Measurements from ENCODE around the gene PF4V1.

PF4V1 gene

GRCh38 chr4:73853246-73853704 is at the start of gene PF4V1:
Gene PF4V1 (plus strand): TSS chr4:73853296. CDS start chr4:73853363, 67 bp downstream.
- peaks cover 5% of the 10 kb centered on the region for H3K4me1 ChIP-seq (ENCODE audit: insufficient read depth, poor library complexity, severe bottlenecking)
- H3K36me3 ChIP-seq (ENCODE audit: low read depth) = no peaks in the 10 kb centered on the region
- H3K27me3 ChIP-seq (ENCODE audit: insufficient read depth, poor library complexity, severe bottlenecking) = no peaks in the 10 kb centered on the region
- no peak for DNase-seq (ENCODE audit: low spot score)
- TF ChIP-seq CTCF (IDR thresholded peaks at IDR 0.05; ENCODE audit: poor library complexity, severe bottlenecking) = no peak
- no peaks in the 10 kb centered on the region for H3K9me3 ChIP-seq (ENCODE audit: severe bottlenecking)
- ATAC-seq (ENCODE audit: low read depth) = no peak
- no peak within 1 kb of the TSS for H3K27ac ChIP-seq (ENCODE audit: poor library complexity, severe bottlenecking)
- no peak within 1 kb of the TSS for H3K4me3 ChIP-seq (ENCODE audit: severe bottlenecking)

- DNase-seq (ENCODE audit: low spot score) (no peak), ATAC-seq (ENCODE audit: low read depth) (no peak)
- Histone ChIP-seq H3K27ac (ENCODE audit: poor library complexity, severe bottlenecking) (no peak overlapping the region), H3K4me1 (ENCODE audit: insufficient read depth, poor library complexity, severe bottlenecking) (peaks cover 3% of the 10 kb centered on the region), H3K27me3 (ENCODE audit: insufficient read depth, poor library complexity, severe bottlenecking) (no peaks in the 10 kb centered on the region), H3K9me3 (ENCODE audit: severe bottlenecking) (no peaks in the 10 kb centered on the region), H3K4me3 (ENCODE audit: severe bottlenecking) (no peak overlapping the region), H3K36me3 (ENCODE audit: low read depth) (no peaks in the 10 kb centered on the region)
- TF ChIP-seq CTCF (IDR thresholded peaks at IDR 0.05; ENCODE audit: poor library complexity, severe bottlenecking) = no peak
Observed at GRCh38 chr4:73810191-73810590, 42.9 kb upstream of the PF4V1 start.

GRCh38 chr4:73811841-73812240 is 41.3 kb upstream of the PF4V1 start:
- ATAC-seq (ENCODE audit: low read depth) = no peak
- no peaks in the 10 kb centered on the region for H3K36me3 ChIP-seq (ENCODE audit: low read depth)
- H3K4me1 ChIP-seq (ENCODE audit: insufficient read depth, poor library complexity, severe bottlenecking) = peaks cover 8% of the 10 kb centered on the region
- H3K27ac ChIP-seq (ENCODE audit: poor library complexity, severe bottlenecking) = no peak overlapping the region
- no peak for TF ChIP-seq CTCF (IDR thresholded peaks at IDR 0.05; ENCODE audit: poor library complexity, severe bottlenecking)
- no peak for DNase-seq (ENCODE audit: low spot score)
- no peaks in the 10 kb centered on the region for H3K27me3 ChIP-seq (ENCODE audit: insufficient read depth, poor library complexity, severe bottlenecking)
- H3K9me3 ChIP-seq (ENCODE audit: severe bottlenecking) = no peaks in the 10 kb centered on the region
- H3K4me3 ChIP-seq (ENCODE audit: severe bottlenecking) = no peak overlapping the region

GRCh38 chr4:73814679-73815078 is 38.4 kb upstream of the PF4V1 start:
- no peak for TF ChIP-seq CTCF (IDR thresholded peaks at IDR 0.05; ENCODE audit: poor library complexity, severe bottlenecking)
- no peak for DNase-seq (ENCODE audit: low spot score)
- Histone ChIP-seq H3K9me3 (ENCODE audit: severe bottlenecking) (no peaks in the 10 kb centered on the region), H3K27me3 (ENCODE audit: insufficient read depth, poor library complexity, severe bottlenecking) (no peaks in the 10 kb centered on the region), H3K4me3 (ENCODE audit: severe bottlenecking) (no peak overlapping the region), H3K27ac (ENCODE audit: poor library complexity, severe bottlenecking) (peak overlapping the region; percentile 63), H3K4me1 (ENCODE audit: insufficient read depth, poor library complexity, severe bottlenecking) (peaks cover 8% of the 10 kb centered on the region), H3K36me3 (ENCODE audit: low read depth) (no peaks in the 10 kb centered on the region)
- peak; percentile 49; the same call in 1 of the 3 replicates for ATAC-seq (ENCODE audit: low read depth)

GRCh38 chr4:73815145-73815544 is 38.0 kb upstream of the PF4V1 start:
- Histone ChIP-seq H3K27ac (ENCODE audit: poor library complexity, severe bottlenecking) (peak overlapping the region; percentile 63), H3K9me3 (ENCODE audit: severe bottlenecking) (no peaks in the 10 kb centered on the region), H3K27me3 (ENCODE audit: insufficient read depth, poor library complexity, severe bottlenecking) (no peaks in the 10 kb centered on the region), H3K36me3 (ENCODE audit: low read depth) (no peaks in the 10 kb centered on the region), H3K4me1 (ENCODE audit: insufficient read depth, poor library complexity, severe bottlenecking) (peaks cover 8% of the 10 kb centered on the region), H3K4me3 (ENCODE audit: severe bottlenecking) (no peak overlapping the region)
- ATAC-seq (ENCODE audit: low read depth) = peak; percentile 57; the same call in 2 of the 3 replicates
- DNase-seq (ENCODE audit: low spot score) = no peak
- no peak for TF ChIP-seq CTCF (IDR thresholded peaks at IDR 0.05; ENCODE audit: poor library complexity, severe bottlenecking)

Measured in RWPE2 (cell line).